Cardiac fibroblast (primary cell): ENCODE results near the gene ITPR3.

Source experiments
- DNase-seq, 2 donors: peaks; one replicate each; pipeline versions ENCODE4 v3.0.0 to v3.0.0-alpha.2; 2010; ENCODE audit warnings: low read depth in 2 of 2
- H3K4me3 ChIP-seq, 2 donors: replicated peaks in 1 of 2; 1 replicate in 1 of 2; 2 replicates in 1 of 2; pipeline ENCODE4 v1.5.1; 2011; ENCODE audit warnings: low read depth in 2 of 2, low read length in 2 of 2, mild to moderate bottlenecking in 2 of 2, moderate library complexity in 1 of 2
- TF ChIP-seq, protein P1 (sequence below): IDR thresholded peaks from one replicate; pipeline ENCODE4 v1.5.1; 2011; ENCODE audit warnings: low read depth, mild to moderate bottlenecking, low read length, inconsistent platforms

ITPR3 gene

DNA sequence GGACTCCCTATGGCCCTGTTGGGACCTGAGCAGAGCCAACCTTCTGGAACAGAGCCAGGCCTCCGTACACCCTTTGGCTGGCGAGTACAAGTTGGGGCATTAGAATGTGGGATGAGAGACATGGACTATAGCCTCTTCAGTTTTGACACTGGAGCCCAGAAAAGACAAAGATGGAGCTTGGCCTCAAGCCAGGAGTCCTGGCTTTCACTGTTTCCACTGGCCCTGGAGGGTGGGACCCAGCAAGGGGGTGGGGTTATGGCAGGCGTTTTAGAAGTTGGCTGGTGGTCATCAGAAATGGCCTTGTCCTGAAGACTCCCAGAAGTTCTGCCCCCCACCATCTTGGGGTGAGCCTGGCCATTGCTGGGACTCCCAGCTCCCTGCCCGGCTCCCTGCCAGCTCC is 21.8 kb downstream of the ITPR3 start:
- no peak overlapping the region for H3K4me3 ChIP-seq
- TF ChIP-seq, protein P1, sequence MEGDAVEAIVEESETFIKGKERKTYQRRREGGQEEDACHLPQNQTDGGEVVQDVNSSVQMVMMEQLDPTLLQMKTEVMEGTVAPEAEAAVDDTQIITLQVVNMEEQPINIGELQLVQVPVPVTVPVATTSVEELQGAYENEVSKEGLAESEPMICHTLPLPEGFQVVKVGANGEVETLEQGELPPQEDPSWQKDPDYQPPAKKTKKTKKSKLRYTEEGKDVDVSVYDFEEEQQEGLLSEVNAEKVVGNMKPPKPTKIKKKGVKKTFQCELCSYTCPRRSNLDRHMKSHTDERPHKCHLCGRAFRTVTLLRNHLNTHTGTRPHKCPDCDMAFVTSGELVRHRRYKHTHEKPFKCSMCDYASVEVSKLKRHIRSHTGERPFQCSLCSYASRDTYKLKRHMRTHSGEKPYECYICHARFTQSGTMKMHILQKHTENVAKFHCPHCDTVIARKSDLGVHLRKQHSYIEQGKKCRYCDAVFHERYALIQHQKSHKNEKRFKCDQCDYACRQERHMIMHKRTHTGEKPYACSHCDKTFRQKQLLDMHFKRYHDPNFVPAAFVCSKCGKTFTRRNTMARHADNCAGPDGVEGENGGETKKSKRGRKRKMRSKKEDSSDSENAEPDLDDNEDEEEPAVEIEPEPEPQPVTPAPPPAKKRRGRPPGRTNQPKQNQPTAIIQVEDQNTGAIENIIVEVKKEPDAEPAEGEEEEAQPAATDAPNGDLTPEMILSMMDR = no peak

GRCh38 chr6:33651403-33651802 is 30.3 kb downstream of the ITPR3 start:
- H3K4me3 ChIP-seq = no peak overlapping the region
- TF ChIP-seq, protein P1 = no peak
- no peak for DNase-seq

More for the DNA sequence above, 21.8 kb downstream of the ITPR3 start:
- no peak for DNase-seq

DNA sequence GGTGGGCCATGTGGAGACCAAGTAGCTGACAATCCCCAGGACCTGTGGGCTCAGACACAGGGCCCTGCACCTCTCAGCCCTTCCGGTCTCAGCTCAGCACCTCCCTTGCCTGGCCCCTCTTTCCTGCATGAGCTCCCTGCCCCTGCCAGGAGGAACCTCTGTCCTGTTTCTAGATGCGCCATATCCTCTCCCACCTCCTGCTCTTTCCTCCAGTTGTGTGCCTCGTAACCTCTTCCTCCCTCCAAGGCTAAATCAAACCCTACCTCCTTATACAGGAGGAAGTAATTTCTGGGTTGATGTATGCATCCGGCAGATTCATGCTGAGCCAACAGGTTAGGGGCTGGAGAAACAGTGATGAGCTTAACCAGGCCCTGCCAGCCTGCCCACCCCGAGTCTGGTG is 30.9 kb downstream of the ITPR3 start:
- TF ChIP-seq, protein P1 = no peak
- H3K4me3 ChIP-seq = no peak overlapping the region
- DNase-seq = no peak

DNA sequence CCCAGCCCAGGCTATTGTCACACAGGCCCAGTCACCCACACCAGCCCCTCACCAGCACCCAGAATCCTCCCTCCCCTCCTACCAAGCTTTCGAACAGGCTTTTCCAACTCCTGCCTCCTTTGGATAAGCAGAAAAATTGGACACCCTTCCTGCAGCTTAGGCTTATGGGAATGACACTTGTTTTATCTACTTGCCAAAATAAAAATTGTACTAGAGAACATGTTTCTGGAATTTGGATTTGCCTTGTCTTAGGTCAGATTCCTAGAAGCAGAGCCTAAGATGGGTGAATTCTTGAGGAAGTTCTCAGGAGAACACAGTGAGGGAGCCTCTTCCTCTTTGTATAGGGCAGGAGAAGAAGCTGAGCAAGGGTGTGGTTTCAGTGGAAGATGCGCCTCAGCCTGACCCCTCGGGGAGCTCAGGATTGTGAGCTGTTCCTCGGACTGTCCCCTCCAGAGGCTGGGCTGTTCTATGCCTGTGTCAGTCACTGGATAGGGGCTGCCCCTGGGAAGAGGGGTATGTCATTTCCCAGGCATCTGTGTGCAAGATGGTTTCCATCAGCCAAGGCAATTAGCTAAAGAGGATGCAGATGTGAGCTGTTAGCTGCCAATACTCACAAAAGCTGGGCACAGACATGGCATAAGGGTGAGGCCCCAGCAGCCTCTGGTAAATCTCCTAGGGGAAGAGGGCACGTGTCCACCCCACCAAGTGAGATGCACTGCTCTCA is 33.9 kb downstream of the ITPR3 start:
- DNase-seq = no peak
- no peak overlapping the region for H3K4me3 ChIP-seq
- TF ChIP-seq, protein P1 = no peak

GRCh38 chr6:33656844-33657243 is 35.7 kb downstream of the ITPR3 start:
- TF ChIP-seq, protein P1 = no peak
- no peak for DNase-seq
- no peak overlapping the region for H3K4me3 ChIP-seq

GRCh38 chr6:33658982-33659689 is 38.0 kb downstream of the ITPR3 start:
- no peak for DNase-seq
- TF ChIP-seq, protein P1 = no peak
- H3K4me3 ChIP-seq = no peak overlapping the region

DNA sequence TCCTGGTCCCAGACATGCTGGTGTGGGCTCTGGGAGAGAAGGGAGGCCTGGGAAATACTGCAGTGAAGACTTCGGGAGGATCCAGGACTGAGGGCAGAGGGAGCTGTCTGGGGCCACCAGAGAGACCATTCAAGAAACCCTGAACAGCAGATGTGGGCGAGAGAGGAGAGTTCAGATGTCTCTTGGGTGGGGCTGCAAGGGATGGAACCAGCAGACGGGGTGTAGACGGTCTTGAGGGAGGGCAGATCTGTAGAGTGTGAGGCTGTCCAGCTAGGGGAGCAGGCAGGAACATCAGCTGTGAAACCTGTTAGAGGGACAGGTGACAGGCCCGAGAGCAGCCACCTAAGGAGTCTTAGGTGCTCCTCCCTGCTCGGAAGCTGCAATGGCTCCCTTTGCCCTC is 38.9 kb downstream of the ITPR3 start:
- DNase-seq = no peak
- TF ChIP-seq, protein P1 = no peak
- no peak overlapping the region for H3K4me3 ChIP-seq
